Keratinocyte (primary cell): Measurements from ENCODE around the gene THOC3.
"Not testable (repeated sequence)": the region's sequence is repeated elsewhere in the genome, so short reads cannot be mapped to it uniquely, and the experiment has no call there.

Source experiments
- CTCF ChIP-seq, 3 experiments: IDR thresholded peaks in 1 of 3; conservative IDR thresholded peaks in 1 of 3; optimal IDR thresholded peaks in 1 of 3; 2 replicates in 2 of 3; 3 replicates in 1 of 3; pipeline versions ENCODE3 to v1.5.1; 2011; ENCODE audit warnings: low read length in 3 of 3, mild to moderate bottlenecking in 3 of 3, moderate library complexity in 2 of 3, control low read depth in 1 of 3, inconsistent platforms in 1 of 3; ENCODE audit not compliant: insufficient read depth in 2 of 3; ENCODE audit errors: extremely low read depth in 1 of 3
- EZH2 ChIP-seq: IDR thresholded peaks from one replicate; pipeline ENCODE4 v1.6.1; 2012; ENCODE audit warnings: inconsistent platforms, mild to moderate bottlenecking, low read length, moderate library complexity

GRCh38 chr5:175962329-175962728 lies 5.8 kb downstream of the THOC3 start:
- not testable (repeated sequence) for TF ChIP-seq CTCF (optimal IDR thresholded peaks at IDR 0.05 in 1 of 3, IDR thresholded peaks at IDR 0.05 in 1 of 3, conservative IDR thresholded peaks at IDR 0.05 in 1 of 3; ENCODE audit: extremely low read depth in 1 of 3, insufficient read depth in 2 of 3, low read length in 3 of 3); EZH2
